K562 (cell line): ENCODE measurements around the gene HEATR3. TPM values are rescaled to one million over a fixed set of nuclear protein-coding genes. Genes with fewer than 3 reads are reported as not detected.
A peak's percentile ranks its signal among the peaks of the same experiment; 100 is the strongest.

Source experiments
- ATAC-seq: fragments of 200-7000 bp; cut with Tn5 transposase; 3 replicates; pipeline ENCODE4 v1.9.1; 2020; ENCODE audit warnings: moderate library complexity
- BruUV-seq: library from RNA; stranded (reverse); fragments of 400-500 nt; replicated peaks from 2 replicates; lab custom pipeline; 2021; lab: Mats Ljungman, UMichigan
- CTCF ChIA-PET: fragments of 300-600 bp; formaldehyde crosslinking; extraction: SDS; loops from one replicate; lab custom pipeline; 2021; ENCODE audit warnings: low intra/inter-chr PET ratio; lab: Yijun Ruan, JAX
- POLR2A ChIA-PET: fragments of 300-600, 350-650 bp; sonication (Branson Sonifier 250); formaldehyde crosslinking; extraction: SDS; loops from one replicate; lab custom pipeline; 2021; ENCODE audit warnings: antibody characterized with exemption, inconsistent platforms; lab: Yijun Ruan, JAX
- DNase-seq, 4 experiments: peaks; one replicate each; pipeline versions ENCODE4 v3.0.0 to v3.0.0-alpha.2; 2011 to 2018; ENCODE audit warnings: low spot score in 3 of 4, mixed read lengths in 3 of 4; ENCODE audit errors: extremely low read depth in 1 of 4
- FAIRE-seq: peaks from 2 replicates; lab custom pipeline; 2011; peaks lifted over from hg19 to GRCh38; lab: Jason Lieb, UNC
- H2AFZ ChIP-seq: 2 replicates; pipeline ENCODE4 v1.6.0; 2011; ENCODE audit warnings: low read depth, low read length, control low read depth, inconsistent platforms
- H3K27ac ChIP-seq: fragments of 200-600 bp; 3 replicates; pipeline ENCODE4 v1.8.0; 2011; ENCODE audit warnings: low read depth, mild to moderate bottlenecking, control low read depth, inconsistent platforms, low read length, moderate library complexity, mixed read lengths; ENCODE audit errors: extremely low read depth
- H3K27me3 ChIP-seq, 2 experiments: fragments of 300-600 bp in 1 of 2; 2 replicates in 1 of 2; 3 replicates in 1 of 2; pipeline versions ENCODE4 v1.6.0 to v1.8.0; 2011; ENCODE audit warnings: inconsistent platforms in 2 of 2, low read length in 2 of 2, mild to moderate bottlenecking in 1 of 2, mixed read lengths in 1 of 2, moderate library complexity in 1 of 2; ENCODE audit not compliant: control insufficient read depth in 2 of 2, insufficient read depth in 2 of 2
- H3K36me3 ChIP-seq: fragments of 300-600 bp; 3 replicates; pipeline ENCODE4 v1.8.0; 2011; ENCODE audit warnings: mild to moderate bottlenecking, low read length, inconsistent platforms; ENCODE audit not compliant: control insufficient read depth, insufficient read depth
- H3K4me1 ChIP-seq, 2 experiments: fragments of 200-600 bp in 1 of 2; replicated peaks in 1 of 2; 2 replicates in 1 of 2; 3 replicates in 1 of 2; pipeline versions ENCODE4 v1.5.1 to v1.8.0; 2011; ENCODE audit warnings: inconsistent platforms in 2 of 2, low read length in 2 of 2, mild to moderate bottlenecking in 1 of 2, mixed read lengths in 1 of 2, moderate library complexity in 1 of 2; ENCODE audit not compliant: control insufficient read depth in 2 of 2, insufficient read depth in 2 of 2
- H3K4me2 ChIP-seq: 2 replicates; pipeline ENCODE4 v1.6.1; 2011; ENCODE audit warnings: low read length, control low read depth, inconsistent platforms, mixed read lengths; ENCODE audit not compliant: insufficient read depth
- H3K4me3 ChIP-seq: fragments of 200-600 bp; sonication (generic), shearing (Covaris generic); 2 replicates; pipeline ENCODE4 v1.5.1; 2016; ENCODE audit warnings: control low read depth, inconsistent platforms
- H3K79me2 ChIP-seq: fragments of 200-600 bp; 3 replicates; pipeline ENCODE4 v1.8.0; 2011; ENCODE audit warnings: low read length, inconsistent platforms; ENCODE audit not compliant: control insufficient read depth, insufficient read depth
- H3K9ac ChIP-seq, 2 experiments: 2 replicates each; pipeline versions ENCODE4 v1.6.0 to v1.6.1; 2011; ENCODE audit warnings: low read depth in 2 of 2, low read length in 2 of 2, control low read depth in 1 of 2, inconsistent platforms in 1 of 2, mild to moderate bottlenecking in 1 of 2, mixed read lengths in 1 of 2; ENCODE audit not compliant: insufficient read depth in 1 of 2
- H3K9me1 ChIP-seq: one replicate; pipeline ENCODE4 v1.6.0; 2011; ENCODE audit warnings: inconsistent platforms, mild to moderate bottlenecking, low read length, moderate library complexity; ENCODE audit not compliant: control insufficient read depth, insufficient read depth
- H3K9me3 ChIP-seq: replicated peaks from 2 replicates; pipeline ENCODE4 v1.5.1; 2011; ENCODE audit warnings: low read depth, low read length, inconsistent platforms; ENCODE audit not compliant: control insufficient read depth, insufficient read depth
- H4K20me1 ChIP-seq: replicated peaks from 2 replicates; pipeline ENCODE4 v1.6.1; 2011; ENCODE audit warnings: low read length, inconsistent platforms, mixed read lengths; ENCODE audit not compliant: control insufficient read depth, insufficient read depth
- ARID1B ChIP-seq: fragments of 450-650 bp; IDR thresholded peaks from 2 replicates; pipeline ENCODE4 v1.6.1; 2016; ENCODE audit warnings: antibody characterized with exemption, mild to moderate bottlenecking, inconsistent platforms
- BRD9 ChIP-seq: fragments of 450-650 bp; IDR thresholded peaks from 2 replicates; pipeline ENCODE4 v1.6.1; 2018; ENCODE audit warnings: low read depth; ENCODE audit not compliant: partially characterized antibody
- CBX2 ChIP-seq: fragments of 200-600 bp; sonication (generic); IDR thresholded peaks from one replicate; pipeline ENCODE4 v1.6.1; 2012; ENCODE audit warnings: mild to moderate bottlenecking, low read length, inconsistent platforms; ENCODE audit not compliant: insufficient read depth, poor library complexity, severe bottlenecking
- CTBP1 ChIP-seq: fragments of 450-650 bp; IDR thresholded peaks from 2 replicates; pipeline ENCODE4 v1.6.1; 2016; ENCODE audit warnings: borderline replicate concordance
- HEY1 ChIP-seq: fragments of 250-450 bp; sonication (Bioruptor Pico); IDR thresholded peaks from 2 replicates; pipeline ENCODE4 v1.5.0; 2020; ENCODE audit warnings: mild to moderate bottlenecking, moderate library complexity, borderline replicate concordance
- HMG20A ChIP-seq: fragments of 450-650 bp; formaldehyde crosslinking; conservative IDR thresholded peaks from 2 replicates; pipeline ENCODE4 v1.4.0; 2020; ENCODE audit warnings: mild to moderate bottlenecking, mixed read lengths
- ILK ChIP-seq: fragments of 450-650 bp; IDR thresholded peaks from 2 replicates; pipeline ENCODE4 v1.6.1; 2016; ENCODE audit warnings: missing genetic modification characterization, low read depth, mild to moderate bottlenecking, missing compliant biosample characterization, moderate library complexity, borderline replicate concordance
- MEF2A ChIP-seq: IDR thresholded peaks from 2 replicates; pipeline ENCODE4 v1.6.1; 2011; ENCODE audit warnings: low read depth, mild to moderate bottlenecking, low read length, moderate library complexity; ENCODE audit not compliant: control insufficient read depth
- NFIC ChIP-seq: fragments of 450-650 bp; IDR thresholded peaks from 2 replicates; pipeline ENCODE4 v1.6.1; 2017; ENCODE audit warnings: mild to moderate bottlenecking, inconsistent platforms
- PKNOX1 ChIP-seq: fragments of 450-650 bp; IDR thresholded peaks from 2 replicates; pipeline ENCODE4 v1.6.1; 2016
- RBM25 ChIP-seq: fragments of 200-400 bp; formaldehyde crosslinking; IDR thresholded peaks from 2 replicates; pipeline ENCODE4 v1.6.1; 2018; ENCODE audit warnings: low read length, low read depth, moderate library complexity; ENCODE audit not compliant: severe bottlenecking
- RERE ChIP-seq: sonication (generic); formaldehyde crosslinking; IDR thresholded peaks from 2 replicates; pipeline ENCODE4 v1.8.0; 2023; ENCODE audit warnings: missing genetic modification reagents, mild to moderate bottlenecking, borderline replicate concordance
- TCF7L2 ChIP-seq: fragments of 150-350 bp; IDR thresholded peaks from 2 replicates; pipeline ENCODE4 v1.6.1; 2016; ENCODE audit warnings: low read depth, mild to moderate bottlenecking, low read length, moderate library complexity
- ZFX ChIP-seq: sonication (generic); formaldehyde crosslinking; IDR thresholded peaks from 2 replicates; pipeline ENCODE4 v1.8.0; 2022; ENCODE audit warnings: mild to moderate bottlenecking, missing genetic modification reagents, moderate library complexity
- ZNF121 ChIP-seq: sonication (generic); formaldehyde crosslinking; conservative IDR thresholded peaks from 2 replicates; pipeline ENCODE4 v1.8.0; 2022; ENCODE audit warnings: missing genetic modification reagents
- WGBS: fragments of 100-300 bp; shearing (Covaris generic); methylation state at CpG from one replicate; pipeline ENCODE4 v1.1.6; 2016; ENCODE audit warnings: low coverage, mixed read lengths; ENCODE audit not compliant: insufficient coverage; ENCODE audit errors: missing lambda C conversion rate; 5-methylcytosine and 5-hydroxymethylcytosine counted together
- in situ Hi-C: fragments of 300-500 bp; cut with MboI; formaldehyde crosslinking; loops from 4 replicates; pipeline ENCODE4 v1.15.0; 2018; ENCODE audit warnings: inconsistent platforms, mixed read lengths
- intact Hi-C: fragments of 100-400 bp; cut with micrococcal nuclease; formaldehyde crosslinking; loops from 2 replicates; pipeline ENCODE4 v1.14.2; 2022
- polyA plus RNA-seq, 8 experiments: library from polyadenylated mRNA; depleted of rRNA in 4 of 8; stranded (reverse) in 5 of 8; unstranded in 3 of 8; fragments of >200 nt; fragmentation: Nextera tagmentation in 2 of 8; fragmentation: Illumina TruSeq in 1 of 8; extraction: Ambion mirVana in 2 of 8; extraction: Trizol in 1 of 8; gene quantifications; 2 replicates each; pipeline versions ENCODE4 v1.2.1 to v1.2.3, GENCODE V29; 2011 to 2014; ENCODE audit warnings: inconsistent platforms in 1 of 8, missing spikeins in 1 of 8
- total RNA-seq, 7 experiments: library from RNA; depleted of rRNA in 6 of 7; stranded (reverse); fragments of >200 nt in 6 of 7; fragmentation: Illumina TruSeq in 2 of 7; extraction: Trizol in 2 of 7; gene quantifications; 2 replicates each; pipeline versions ENCODE4 v1.2.1 to v1.2.3, GENCODE V29; 2011 to 2021; ENCODE audit warnings: low replicate concordance in 1 of 7

Gene HEATR3
- total and polyA plus RNA-seq, 9 of the 15 experiments (the other 6 are each of a cell fraction or from before 2014, with no cell fraction given) = 1.7 to 30.2 (median 18.8) TPM

GRCh38 chr16:50146479-50147435 is 81.0 kb downstream of the HEATR3 start:
- in situ Hi-C loops = no loop called here
- TF ChIP-seq ILK (tag) (no peak), TCF7L2 (no peak), CBX2 (no peak), RERE (no peak), PKNOX1 (0 out of 2 replicates have a peak, but pooled peaks have one; percentile 12), RBM25 (peak; percentile 49), ZFX (CRISPR knock-in tag) (no peak), CTBP1 (0 out of 2 replicates have a peak, but pooled peaks have one; percentile 15), ZNF121 (CRISPR knock-in tag) (no peak), BRD9 (no peak), ARID1B (no peak), NFIC (peak; percentile 29), MEF2A (peak; percentile 92; the same call in 1 of the 2 replicates), HMG20A (CRISPR knock-in tag) (no peak), HEY1 (no peak)

More at GRCh38 chr16:50146479-50147435, 81.0 kb downstream of the HEATR3 start:
- Histone ChIP-seq H2AFZ (peak overlapping the region; percentile 26), H3K9me1 (no peaks in the 10 kb centered on the region), H3K36me3 (no peaks in the 10 kb centered on the region), H3K4me1 (peaks cover 0 to 10% of the 10 kb centered on the region in 2 experiments; a peak in 3 of 5 replicates), H3K9me3 (no peaks in the 10 kb centered on the region), H4K20me1 (no peaks in the 10 kb centered on the region), H3K4me2 (peak overlapping the region; percentile 21), H3K27me3 (no peaks in the 10 kb centered on the region), H3K4me3 (no peak overlapping the region), H3K27ac (no peak overlapping the region), H3K79me2 (no peaks in the 10 kb centered on the region), H3K9ac (no peak overlapping the region)
- no TSS peak for BruUV-seq
- 32% methylated on average over 8 of the region's 9 CpGs for WGBS
- ATAC-seq (peak; percentile 81), DNase-seq (peak in 2 of 4 experiments; percentile 27 to 36), FAIRE-seq (peak; percentile 72)
- POLR2A ChIA-PET = no interaction called here
- intact Hi-C loops = no loop called here
- CTCF ChIA-PET = no interaction called here
